Stimulated activated CD8-positive, alpha-beta memory T cell treated with anti-CD3 and anti-CD28 coated beads, Interleukin-12 subunit alpha, Interleukin-12 subunit beta, amount 100 ng/mL, for 1 hour (primary cell): ENCODE measurements around the gene GABRR1.

Experiments
- DNase-seq: peaks from one replicate; pipeline ENCODE4 v3.0.0-alpha.2; 2020; ENCODE audit warnings: low read depth

GABRR1 gene

DNA sequence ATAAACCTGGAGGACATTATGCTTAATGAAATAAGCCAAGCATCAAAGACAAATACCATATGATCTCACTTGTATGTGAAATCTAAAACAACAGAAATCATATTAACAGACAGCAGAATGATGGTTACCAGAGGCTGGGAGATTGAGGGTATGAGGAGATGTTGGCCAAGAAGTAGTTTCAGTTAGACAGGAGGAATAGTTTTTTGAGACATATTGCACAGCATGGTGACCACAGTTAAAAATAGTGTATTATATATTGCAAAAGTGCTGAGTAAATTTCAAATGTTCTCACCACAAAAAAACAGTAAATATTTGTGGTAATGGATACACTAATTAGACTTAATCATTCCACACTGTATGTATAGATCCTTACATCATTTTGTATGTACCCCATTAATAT is 1.8 kb downstream of the GABRR1 start:
- DNase-seq = no peak

DNA sequence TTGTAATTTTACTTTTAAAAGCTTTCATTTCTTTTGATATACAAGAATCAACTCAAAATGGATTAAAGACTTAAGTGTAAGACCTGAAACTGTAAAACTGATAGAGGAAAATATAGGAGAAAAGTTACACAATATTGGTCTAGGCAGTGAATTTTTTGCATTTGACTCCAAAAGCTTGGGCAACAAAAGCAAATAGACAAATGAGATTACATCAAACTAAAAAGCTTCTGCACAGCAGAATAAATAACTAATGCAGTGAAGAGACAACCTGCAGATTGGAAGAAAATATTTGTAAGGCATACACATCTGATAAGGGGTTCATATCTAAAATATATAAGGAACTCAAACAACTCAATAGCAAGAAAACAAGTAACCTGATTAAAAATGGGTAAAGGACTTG is 3.0 kb downstream of the GABRR1 start:
- DNase-seq = no peak

DNA sequence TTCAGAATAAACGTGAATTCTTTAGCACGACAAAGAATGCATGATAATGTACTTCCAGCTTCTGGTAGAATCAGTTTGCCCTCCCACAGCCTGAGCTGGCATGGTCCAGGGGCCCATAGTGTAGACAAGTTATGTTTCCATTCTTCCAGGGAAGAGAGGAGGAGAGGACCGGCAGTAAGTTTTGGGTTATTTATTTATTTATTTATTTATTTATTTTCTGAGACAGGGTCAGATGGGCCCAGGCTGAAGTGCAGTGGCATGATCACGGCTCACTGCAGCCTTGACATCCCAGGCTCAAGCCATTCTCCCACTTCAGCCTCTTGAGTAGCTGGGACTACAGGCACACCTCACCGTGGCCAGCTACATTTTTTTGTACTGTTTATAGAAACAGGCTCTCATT is 4.7 kb downstream of the GABRR1 start:
- DNase-seq = no peak

DNA sequence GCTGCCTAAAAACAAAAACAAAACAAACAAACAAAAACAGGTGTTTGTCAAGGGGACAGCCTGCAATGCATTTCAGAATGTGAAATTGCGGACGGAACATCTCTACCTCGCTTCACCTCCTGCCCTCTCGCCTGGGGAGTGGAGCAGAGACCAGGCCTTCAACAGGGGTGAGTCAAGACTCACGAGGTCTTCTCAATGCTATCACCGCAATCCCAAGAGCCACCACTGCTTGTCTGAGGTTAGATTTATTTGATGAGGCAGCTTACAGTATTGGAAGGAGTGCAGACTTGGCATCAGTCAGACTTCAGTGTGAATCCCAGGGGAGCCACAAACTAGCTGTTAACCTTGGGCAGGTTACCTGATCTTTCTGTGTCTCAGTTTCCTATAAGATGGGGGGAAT is 7.7 kb downstream of the GABRR1 start:
- DNase-seq = no peak

DNA sequence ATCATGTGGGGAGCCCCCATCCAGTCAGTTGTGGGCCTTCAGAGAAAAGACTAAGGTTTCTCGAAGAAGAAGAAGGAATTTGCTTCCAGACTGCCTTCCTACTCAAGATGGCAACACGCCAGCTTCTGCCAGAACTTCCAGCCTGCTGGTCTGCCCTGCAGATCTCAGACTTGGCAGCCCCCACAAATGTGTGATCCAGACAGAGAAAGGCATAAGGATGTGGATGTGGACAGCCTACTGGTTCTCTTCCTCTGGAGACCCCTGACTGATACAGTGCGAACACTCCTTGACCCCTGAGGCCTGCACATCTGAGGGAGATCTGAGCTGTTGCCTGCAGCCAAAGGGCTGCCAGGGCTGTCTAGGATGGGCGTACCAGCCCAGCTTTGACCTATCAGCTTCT is 8.6 kb downstream of the GABRR1 start:
- no peak for DNase-seq

DNA sequence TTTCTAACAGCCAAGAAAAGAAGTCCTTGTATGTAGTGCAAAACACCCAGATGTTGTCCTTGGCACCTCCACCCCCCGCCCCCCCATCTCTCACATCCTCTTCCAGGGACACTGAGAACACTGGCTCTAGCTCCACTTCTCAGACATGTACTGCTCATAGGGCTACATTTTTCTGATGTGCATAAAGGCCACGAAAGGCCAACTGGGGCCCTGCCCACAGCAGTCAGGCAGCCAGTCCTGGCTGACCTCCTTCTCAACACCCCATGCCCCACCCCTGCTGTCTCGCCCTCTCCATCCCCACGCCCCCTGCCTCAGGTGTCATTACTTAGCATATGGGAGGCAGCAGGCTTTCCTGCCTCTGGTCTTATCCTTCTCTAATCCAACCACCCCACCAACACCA is 11.3 kb downstream of the GABRR1 start:
- DNase-seq = no peak

DNA sequence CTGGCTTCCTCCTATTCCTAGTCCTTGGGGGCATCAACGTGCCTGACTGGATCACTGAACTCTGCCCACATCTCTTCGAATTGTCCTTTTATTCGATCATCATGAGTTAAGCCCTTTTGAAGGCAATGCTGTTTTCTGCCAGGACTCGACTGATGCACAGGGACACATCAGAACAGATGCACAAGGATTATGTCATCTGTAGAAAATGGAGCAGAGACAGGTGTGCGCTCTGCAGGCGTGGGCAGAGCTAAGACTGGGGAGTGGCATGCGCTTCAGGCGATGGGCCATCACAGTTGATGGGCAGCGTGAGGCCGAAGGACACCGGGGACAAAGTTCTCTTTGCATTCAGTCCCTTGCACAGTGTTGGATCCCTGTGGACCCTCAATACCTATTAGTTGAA is 13.1 kb downstream of the GABRR1 start:
- no peak for DNase-seq

DNA sequence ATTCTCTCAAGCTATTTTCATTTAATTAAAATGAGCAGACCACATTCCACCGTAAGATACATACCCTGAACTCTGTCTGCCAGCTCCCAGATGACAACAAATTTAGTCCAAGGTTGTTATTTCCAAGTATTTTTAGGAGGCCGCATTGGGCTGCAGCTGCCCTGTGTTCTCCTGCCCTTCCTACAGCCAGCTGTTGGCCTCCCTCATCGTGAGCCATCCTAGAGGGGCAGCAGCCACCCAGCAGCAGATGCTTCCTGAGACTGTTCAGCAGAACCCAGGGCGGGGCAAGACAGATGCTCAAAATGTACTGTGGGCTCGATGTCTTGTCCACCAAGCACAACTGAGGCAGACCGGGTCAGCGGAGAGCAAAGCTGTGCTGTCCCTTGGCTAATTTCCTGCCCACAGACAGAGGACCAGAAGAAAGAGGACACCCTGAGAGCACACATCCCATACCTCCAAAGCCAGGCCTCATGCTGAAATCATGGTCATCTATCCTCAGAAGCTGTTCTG is 16.4 kb downstream of the GABRR1 start:
- no peak for DNase-seq

DNA sequence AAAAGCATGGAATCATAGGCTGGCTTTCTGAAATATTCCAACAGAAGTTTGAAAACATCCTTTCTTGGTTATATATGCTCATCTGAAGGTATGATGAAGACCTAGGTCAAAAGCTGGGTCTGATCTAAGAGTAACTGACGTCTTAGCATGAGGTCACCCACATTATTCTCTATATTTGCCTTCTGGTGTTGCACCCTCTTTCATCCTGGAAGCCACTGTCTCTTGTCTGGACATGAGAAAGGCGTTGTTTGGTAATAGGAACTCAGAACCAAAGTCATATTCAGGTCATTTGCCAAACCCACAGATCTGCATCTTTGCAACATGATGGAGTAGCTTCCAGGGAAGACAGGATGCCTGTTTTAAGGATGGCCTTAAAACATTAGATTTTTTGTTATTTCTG is 17.6 kb downstream of the GABRR1 start:
- DNase-seq = no peak

DNA sequence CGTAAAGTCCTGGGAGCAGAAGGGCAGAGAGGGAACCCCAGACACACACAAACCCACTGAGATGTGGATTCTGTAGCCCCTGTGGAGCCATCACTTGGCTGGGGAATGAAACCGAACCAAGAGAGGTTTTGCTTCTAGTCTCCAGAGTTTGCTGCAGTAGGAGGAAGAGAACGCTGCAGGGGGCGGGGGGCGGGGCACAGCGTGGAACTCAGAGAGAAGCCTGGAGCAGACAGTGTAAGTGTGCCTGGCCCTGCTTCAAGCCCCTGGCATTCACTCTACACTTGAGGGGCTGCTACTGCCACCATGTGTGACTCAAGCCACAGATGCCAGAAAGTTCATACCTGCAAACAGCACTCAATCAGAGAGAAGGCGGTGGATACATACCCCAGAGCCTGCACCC is 18.9 kb downstream of the GABRR1 start:
- DNase-seq = no peak

DNA sequence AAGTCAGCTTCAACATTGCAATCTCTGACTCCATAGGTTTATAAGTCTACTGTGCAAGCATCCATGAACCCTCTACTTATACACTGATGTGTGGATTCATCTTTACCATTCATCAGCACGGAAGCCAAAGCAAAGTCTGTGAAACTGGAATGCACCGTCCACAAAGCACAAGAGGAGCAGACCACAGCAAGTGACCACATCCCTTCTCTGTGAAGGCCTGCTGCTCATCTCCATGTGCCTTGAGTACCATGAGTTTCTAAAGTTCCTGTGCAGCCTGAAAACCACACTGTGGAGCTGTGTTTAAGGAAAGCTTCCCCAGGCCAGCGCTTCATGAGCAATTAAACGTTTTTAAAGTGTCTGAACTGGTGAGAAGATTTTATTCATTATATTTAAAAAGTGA is 20.0 kb downstream of the GABRR1 start:
- DNase-seq = no peak

DNA sequence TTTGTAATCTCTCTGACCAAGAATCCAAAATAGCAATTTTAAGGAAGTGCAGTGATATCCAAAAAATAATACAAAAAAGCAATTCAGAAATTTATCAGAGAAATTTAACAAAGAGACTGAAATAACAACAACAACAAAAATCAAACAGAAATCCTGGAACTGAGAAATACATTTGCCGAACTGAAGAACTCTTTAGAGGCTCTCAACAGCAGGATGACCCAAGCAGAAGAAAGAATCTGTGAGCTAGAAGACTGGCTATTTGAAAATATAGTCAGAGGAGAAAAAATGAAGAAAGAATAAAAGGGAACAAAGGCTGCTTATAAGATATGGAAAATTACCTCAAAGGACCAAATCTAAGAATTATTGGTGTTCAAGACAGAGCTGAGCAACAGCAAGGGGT is 22.6 kb downstream of the GABRR1 start:
- DNase-seq = no peak

DNA sequence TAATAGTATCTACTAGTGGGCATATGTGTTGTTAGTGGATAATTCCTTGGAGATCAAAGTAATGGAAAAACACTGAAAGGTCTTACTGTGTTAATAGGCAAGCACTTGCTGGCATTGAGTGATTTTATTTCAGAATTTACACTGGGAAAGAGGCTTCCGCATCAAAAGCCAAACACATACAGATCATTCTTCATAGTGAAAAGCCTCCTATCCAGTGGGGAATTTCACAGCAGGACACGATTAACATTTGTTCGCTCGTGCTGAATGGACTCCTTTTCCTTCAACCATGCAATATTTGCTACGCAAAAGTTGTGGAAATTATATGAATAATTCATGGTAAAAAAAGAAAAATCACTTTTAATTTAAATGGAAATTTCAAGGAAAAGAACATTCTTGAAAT is 26.4 kb downstream of the GABRR1 start:
- no peak for DNase-seq

DNA sequence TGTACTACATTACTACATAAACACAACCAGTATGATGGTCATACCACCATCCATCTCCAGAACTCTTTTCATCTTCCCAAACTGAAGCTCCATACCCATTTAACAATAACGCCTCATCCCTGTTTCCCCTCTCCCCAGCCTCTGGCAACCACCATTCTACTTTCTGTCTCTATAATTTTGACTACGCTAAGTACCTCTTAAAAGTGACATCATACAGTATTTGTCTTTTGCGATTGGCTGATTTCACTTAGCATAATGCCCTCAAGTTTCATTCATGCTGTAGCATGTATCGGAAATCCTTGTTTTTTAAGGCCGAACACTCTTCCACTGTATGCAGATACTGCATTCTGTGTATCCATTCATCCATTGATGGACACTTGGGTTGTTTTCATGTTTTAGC is 29.7 kb downstream of the GABRR1 start:
- no peak for DNase-seq

DNA sequence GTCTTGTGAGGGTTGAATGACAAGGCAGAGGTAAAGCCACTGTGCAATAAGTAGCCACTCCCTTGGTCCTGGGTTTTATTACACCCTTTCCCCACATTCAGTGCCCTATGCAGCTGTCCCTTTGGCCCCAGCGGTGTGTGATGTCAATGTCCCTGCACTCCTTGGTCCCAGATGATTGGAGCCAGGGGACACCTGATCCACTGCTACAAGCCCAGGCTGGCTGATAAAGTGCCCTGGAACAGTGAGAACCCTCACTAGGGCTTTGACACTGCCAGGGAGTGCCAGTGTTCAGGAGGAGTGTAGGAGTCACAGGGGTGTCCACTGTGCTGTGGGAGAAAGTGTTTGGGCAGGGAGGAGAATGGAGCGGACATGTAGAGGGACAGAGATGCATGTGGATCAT is 30.4 kb downstream of the GABRR1 start:
- no peak for DNase-seq

DNA sequence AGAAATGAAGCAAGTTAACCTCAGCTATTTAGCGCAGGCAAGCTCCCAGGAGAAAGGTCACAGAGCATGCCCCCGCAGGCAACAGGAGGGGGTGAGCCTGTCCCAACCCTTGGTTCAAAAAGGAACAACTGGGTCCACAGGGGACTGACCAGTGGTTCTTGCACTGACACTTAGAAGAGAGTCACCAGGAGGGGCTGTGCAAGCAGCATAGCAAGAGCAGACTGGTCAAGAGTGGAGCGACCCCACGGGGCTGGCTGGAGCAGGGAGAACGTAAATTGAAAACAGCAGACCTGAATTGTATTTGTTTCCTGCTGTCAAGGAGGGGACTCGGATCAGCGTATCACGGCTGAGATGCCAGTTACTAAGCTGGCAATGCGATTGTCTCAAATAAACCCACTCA is 32.8 kb downstream of the GABRR1 start:
- DNase-seq = no peak

DNA sequence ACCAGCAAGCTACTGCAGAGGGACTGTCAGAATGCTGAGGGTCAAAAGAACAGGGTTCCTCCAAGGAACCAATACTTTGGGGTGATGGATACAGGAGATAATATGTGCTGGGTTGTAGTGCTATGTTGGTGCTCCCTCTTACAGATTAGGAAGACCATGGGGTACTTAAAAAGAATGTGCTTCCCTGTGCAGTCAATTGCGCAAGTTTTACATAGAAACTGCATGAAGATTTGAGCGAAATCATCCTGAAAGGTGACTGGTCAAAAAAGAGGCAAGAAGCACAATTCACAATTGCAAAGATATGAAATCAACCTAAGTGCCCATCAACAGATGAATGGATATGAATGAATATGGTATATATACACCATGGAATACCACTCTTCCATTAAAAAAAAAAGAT is 33.9 kb downstream of the GABRR1 start:
- DNase-seq = no peak

DNA sequence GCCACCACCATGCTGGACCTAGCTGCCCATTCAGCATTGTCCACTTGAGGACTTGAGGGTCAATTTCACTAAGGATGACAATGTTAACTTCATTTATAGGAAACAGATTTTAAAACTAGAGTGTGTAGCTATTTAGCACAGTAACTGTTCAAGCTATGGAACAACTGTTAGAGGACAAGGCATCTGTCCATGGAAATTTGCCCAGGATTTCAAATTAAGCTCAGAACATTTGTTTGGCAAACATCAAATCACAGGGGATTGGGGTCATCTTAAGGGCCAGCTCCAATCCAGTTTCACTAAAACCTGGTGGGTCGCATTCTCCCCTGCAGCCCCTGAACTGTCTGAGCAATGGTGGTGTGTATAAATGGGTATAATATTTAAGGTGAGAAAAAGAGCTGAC is 36.2 kb downstream of the GABRR1 start:
- no peak for DNase-seq

DNA sequence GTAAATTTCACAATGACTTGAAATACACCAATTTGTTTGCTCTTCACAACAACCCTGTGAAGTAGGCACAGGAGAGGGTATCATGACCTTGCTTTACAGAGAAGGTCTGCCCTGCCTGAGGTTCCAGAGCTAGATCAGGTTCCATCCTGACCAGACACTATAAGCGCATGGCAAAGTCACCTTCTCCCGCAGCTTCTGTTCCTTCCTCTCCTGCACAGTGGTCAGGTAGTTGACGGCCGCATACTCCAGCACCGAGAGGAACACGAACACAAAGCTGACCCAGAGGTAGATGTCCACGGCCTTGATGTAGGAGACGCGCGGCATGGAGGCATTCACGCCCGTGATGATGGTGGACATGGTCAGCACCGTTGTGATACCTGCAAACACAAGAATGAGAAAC is 37.0 kb downstream of the GABRR1 start:
- no peak for DNase-seq

DNA sequence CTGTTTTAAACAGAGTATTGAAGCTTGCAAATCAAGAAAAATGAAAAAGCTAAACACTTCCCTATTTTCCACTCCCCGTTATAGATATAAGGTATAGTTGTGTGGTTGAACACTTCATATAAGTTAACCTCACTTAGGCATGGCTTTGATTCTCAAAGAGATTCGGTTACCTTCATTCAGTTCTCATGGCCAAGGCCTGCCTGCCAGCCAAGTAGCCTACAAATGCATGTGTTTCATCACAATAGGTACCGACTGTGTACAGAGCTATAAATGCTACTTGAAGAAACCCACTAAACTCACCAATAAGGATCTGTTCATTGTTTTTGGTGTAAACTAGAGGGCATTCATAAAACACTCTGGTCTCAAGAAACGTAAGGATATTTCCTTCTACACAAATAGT is 43.5 kb downstream of the GABRR1 start:
- DNase-seq = no peak

DNA sequence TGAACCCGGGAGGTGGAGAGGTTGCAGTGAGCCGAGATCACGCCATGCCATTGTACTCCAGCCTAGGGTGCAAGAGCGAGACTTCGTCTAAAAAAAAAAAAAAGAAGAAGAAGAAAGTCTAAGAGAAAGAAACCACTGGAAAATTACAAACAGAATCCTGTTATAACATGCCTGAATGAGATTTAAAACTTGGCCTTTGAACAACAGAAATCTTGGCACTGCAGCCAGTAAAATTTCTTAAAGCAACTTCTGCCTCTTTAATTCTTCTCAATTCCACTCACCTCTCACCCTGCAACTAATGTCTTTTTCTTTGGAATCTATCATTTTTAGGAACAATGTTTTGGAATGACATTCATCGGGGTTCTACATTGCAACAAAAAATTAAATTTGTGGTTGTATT is 45.0 kb downstream of the GABRR1 start:
- DNase-seq = no peak

DNA sequence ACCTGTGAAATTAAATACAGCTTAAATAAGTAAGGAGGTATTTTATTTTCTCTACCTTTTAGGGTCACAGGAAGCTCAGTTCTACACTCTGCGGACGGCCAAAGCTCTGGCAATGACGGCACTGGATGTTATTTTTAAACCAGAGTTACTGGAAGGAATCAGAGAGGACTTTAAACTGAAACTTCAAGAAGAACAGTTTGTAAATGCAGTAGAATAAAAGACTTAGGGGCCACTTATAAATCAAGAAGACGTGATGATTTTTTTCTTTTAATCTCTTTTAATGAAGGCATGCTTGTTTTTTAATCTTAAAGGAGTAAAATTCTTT is 55.1 kb downstream of the GABRR1 start:
- DNase-seq = no peak

DNA sequence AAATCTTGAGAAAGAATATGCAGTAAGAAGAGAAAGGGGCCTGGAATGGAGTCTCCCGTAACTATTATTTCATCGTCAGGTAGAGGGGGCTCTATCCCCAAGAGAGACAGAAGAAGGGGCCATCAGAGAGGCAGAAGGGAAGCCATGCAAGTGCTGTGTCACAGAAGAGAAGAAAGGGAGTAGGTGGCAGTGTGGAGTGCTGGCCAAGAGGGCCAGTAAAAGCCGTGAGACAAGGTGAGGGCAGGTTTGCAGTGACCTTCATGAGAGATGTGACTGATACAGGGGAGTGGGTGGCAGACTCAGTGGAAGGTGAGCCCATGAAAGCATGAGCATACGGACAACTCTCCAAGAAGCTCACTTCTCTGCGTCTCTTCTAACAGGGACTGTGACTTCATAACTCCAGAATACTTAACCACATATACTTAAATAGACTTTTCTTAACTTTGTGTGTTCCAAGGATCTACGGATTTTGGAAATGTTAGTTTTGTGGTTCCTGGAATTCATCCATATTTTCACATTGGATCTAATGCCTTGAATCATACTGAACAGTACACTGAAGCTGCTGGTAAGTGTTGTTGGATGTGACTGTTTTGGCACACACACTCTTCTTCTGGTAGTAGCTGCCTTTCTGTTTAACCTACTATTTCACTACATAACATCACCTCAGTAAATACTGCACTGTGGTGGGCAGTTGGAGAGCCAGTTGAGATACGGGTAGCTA is 55.7 kb downstream of the GABRR1 start:
- no peak for DNase-seq

DNA sequence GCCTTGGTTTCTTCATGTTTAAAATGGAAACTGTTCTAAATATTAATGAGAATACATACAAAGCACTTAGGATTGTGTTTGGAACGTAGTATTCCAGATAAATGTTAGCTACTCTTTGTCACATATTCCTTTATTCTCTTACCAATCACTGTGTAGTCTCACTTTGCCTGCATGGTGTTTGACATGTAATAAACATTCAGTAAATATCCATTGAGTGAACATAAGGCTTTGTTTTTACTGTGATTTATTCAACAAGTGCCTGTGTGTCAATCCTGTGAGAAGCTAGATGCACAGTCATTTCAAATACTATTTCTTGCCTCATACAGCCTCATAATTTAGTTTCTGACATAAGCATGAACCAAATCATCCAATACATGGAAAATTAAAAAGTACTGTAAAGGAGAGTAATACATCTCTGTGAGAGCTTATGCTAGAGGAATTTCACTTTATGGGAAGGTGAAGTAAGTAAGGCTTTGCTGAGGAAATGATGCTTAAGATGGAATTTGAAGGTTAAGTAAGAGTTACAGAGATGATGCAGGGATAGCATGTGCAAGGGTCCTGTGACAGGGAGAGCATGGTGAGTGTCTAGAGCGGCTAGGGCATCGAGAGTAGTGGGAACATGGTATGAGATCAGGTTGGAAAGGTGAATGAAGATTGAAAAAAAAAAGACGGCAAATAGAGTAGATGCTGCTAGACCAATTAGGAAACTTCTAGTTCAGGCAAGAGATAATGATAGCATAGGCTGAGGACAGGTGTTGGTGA is 56.6 kb downstream of the GABRR1 start:
- DNase-seq = no peak
